Measurements from ENCODE around the gene MRTFA. TPM values are rescaled to one million over a fixed set of nuclear protein-coding genes. Genes with fewer than 3 reads are reported as not detected.

Gene MRTFA
- total RNA-seq, 1 donor from 2014 or later = 32.6 TPM

DNA sequence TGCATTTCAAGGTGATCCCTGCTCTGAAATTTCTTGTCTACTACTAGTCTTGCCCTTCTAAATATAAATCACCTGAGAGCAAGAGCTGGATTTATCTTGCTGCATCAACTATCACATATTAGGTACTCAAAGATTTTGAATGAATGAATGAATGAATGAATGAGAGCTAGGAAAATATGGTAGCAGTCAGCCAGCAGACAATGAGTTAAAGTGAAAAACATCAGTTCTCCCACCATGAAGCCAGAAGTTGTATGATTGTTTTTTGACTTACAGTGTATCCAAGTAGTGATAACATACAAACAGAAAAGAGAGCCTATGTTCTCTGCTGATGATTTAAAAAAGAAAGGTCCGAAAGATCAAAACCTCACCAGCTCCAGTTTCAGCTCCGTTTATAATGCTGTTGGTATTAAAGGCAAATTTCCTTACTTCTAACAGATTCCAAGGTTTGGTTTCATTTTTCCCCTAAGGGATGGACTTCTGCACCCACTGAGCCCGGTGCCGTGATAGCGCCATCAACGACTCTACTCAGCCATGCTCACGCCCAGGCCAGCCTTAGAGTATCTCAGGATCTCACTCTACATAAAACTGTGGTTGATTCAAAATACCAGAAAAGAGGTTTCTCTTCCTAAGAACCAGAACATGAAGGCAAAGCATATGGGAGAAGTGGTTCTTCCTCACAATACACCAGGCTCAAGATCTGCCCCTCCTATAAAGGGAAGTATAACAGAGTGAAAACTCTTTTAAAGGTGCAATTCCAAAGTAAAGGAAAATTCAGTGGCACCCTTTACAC lies 174.1 kb downstream of the MRTFA start:
- DNase-seq = no peak

DNA sequence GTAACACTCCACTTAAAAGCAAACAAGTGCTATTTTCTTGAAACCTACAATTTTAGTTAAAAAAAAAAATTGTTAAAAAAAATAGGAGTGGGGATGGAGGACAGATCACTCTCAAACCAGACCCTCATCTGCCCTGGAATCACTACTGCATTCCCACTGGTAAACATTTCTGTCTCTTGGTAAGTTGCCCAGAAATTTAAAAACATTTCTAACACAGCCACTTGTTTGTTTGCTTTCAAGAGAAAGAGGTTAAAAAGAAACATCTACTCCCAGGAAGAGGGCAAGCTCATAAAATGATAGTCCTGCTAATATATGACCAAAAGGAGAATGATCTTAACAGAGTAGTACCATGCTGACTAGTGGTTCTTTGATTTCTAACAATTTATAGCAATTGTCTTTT lies 182.8 kb downstream of the MRTFA start:
- DNase-seq = no peak

DNA sequence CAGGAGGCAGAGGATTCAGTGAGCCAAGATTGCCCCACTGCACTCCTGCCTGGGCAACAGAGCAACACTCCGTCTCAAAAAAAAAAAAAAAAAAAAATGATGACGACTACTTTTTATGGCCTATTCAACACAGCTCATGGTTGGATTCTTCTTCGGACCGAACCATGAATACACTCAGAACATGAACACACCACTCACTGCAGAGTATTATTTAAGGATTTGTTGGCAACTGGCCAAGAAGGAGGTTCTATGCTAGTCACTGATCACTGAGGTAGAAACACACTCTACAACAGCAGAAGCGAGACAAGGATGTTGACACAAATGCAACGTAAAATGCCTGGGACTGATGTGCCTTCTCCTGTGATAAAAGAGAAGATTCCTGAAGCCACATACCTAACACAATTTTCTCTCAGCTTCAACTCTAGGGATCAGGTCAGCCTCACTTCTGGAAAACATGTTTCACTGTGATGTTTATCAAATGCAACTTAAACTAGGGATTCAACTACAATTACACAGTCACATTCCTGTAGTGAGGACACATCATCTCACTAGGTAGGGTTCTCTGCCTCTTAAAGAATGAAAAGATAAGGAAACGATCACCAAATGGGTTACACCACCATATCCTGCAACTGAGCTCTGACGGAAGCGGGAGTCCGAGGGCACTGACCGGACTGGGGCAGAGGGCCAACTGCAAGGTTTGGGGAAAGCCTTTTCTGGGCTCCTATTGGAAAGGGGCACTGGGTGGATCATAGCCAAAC lies 183.6 kb downstream of the MRTFA start:
- no peak for DNase-seq

DNA sequence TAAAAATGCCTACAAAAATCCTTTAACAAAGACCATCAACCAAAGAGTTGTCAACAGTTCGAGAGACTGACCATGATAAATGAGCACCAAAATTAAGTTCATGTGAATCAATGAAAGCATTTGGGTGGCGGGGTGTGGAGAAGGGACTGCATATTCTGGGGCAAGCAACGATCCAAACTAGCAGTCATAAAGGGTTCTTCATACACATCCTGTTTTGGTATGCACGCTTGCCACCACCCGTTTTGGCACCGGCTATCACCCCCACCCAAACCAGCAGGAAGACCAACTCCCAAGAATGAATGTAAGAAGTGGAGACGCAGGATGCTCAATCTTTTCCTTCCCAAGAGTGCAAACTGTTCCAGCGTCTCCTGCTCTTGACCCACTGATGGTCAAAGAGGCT lies 185.3 kb downstream of the MRTFA start:
- DNase-seq = no peak

DNA sequence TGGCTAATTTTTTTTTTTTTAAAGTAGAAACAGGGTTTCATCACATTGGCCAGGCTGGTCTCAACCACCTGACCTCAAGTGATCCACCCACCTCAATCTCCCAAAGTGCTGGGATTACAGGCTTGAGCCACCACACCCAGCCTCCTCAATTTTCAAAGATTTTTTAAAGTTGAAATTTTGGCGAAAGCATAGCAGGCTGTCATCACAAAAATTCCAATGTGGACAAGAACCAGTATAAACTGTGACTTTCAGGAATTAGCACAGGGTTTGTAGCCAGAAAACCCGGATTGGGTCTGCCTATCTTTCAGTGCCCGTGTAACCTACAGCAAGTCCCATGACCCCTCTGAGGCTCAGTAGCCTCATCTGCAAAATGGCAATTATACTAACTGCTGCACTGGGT lies 185.9 kb downstream of the MRTFA start:
- DNase-seq = no peak

DNA sequence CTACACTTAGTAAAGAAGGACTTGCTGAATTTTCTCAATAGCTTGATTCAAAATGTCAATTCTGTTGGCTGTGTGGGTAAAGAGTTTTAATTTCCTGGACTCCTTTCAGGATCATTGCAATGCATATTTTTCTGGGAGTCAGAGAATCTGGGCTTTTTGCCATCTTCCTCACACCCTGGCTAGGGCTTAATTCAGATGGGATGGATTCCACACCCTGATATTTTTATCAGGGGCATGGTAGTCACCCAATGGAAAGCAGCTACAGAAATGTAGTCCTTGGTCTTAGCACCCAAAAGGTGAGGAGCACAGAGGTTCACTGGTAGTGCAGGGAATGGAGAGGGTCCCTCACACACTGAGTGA lies 186.9 kb downstream of the MRTFA start:
- DNase-seq = peak; percentile 49

DNA sequence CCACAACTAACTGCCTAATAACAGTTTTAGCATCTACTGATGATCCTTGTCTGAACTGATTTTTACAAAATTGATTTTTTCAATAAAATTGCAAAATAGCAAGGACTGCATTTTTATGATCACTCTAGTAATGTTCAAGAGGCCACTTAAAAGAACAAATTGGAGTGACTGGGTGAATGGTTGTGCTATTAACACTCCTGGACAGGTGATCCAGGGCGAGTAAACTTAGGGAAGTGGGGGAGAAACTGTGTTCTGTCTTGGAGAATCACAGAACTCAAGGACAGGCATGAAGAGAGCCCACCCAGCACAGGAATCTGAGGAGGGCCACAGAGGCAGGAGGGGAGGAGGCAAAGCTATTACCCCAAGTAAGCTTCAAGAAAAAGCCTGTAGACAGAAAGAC lies 190.3 kb downstream of the MRTFA start:
- DNase-seq = no peak

DNA sequence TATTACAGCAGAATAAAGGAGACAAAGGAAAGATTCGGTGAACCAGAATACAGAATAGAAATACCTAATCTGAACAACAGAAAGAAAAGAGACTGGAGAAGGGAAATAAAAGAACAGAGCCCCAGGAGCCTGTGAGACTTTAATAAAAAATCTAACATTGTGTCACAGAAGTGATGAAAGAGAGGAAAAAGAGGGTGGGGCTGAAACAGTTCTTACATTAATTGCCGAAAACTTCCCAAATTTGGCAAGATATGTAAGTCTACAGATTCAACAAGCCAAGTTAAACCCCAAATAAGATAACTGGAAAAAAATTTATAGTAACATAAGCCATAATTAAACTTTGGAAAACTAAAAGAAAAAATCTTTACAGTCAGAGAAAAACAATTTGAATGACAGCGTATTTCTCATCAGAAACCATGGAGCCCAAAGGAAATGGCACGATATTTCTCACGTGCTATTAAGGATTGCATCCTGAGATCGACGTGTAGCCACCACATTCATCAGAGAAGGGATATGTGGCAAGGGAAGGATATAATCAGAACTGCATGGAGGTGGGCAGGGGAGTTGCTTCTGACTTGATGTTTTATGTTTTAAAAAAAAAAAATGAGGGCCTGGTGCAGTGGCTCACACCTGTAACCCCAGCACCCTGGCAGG lies 192.2 kb downstream of the MRTFA start:
- no peak for DNase-seq

DNA sequence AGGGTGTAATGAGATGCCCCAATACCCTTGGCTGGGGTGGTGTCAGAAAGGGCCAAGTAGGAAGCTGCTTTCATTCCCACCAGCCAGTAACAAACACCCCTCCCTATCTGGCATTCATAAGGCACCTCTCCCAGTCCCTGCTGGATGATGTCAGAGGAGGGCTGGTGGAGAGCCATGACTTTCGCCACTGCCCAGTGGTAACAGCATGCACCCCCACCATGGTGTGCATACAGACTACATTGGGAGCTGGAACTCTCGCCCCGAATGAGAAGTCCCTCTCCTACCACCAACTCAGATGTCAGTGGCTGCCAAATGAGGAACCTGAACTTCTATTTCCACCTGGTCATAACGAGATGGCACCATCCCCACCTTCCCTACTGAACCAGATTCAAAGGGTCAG lies 192.8 kb downstream of the MRTFA start:
- DNase-seq = no peak

DNA sequence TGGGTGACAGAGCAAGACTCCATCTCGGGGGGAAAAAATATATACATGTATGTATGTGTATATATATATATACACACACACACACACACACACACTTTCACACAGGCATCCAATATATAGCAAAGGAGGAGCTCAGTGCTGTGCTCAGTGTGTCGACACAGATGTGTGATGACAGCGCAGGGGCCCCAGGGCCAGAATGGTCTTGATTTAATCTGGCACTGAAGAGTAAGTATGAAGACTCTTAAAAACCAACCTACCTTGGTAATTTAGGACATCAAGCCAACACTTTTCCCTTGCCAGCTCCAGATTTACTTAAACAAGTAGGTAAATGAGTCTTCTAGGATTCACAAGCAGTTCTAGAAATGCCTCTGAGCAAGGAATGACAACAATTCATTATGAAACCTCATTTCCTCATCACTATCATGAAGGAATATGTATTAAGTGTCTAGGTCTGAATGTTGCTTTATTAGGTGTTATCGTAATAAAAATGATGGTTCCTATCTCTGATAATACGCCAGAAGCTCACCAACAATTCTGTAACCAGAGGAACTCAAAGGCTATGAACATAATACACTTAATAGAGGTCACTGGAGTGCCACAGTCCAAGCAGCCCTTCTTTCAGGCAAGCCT lies 194.6 kb downstream of the MRTFA start:
- DNase-seq = no peak

DNA sequence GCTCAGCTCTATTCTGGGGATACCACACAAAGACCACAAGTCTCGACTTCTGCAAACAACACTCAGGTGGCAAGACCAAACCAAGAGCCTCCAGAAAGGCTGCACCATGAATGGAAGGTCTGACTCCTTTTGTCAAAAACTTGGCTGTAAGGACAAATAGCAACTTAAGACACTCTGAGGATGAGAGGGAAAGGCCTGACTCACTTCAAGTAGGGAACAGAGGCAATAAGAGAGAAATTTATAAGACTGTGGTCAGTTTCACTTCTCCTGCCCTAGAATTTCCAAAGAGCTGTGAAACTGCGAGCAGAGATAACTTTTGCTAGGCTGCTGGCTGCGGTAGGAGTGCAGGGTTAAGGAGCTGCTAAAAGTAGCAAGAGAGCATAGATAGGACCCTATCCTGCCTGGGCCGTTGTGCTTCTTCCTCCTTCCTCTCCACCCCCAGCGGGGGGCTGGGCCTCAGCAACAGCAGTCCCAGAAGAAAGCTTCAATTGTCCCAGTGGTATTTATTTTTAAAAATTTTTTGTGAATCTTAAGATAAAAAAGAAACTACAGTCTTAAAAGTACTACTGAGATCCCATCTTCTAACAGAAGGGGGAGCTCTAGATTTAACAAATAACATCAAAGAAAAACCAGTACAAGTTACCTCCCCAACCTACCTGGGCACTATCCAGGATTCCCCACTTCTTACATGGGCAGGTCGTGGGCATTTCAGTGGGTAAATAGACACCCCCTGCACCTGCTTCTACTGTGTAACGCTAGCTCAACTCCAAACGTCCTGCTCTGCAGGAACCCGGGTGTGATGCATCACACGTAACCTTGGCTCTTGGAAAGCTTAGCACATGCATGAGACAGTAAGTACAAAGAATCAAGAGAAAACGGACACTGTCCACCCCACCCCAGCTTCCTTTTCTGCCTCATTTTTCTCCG lies 199.8 kb downstream of the MRTFA start:
- DNase-seq = peak; percentile 13

DNA sequence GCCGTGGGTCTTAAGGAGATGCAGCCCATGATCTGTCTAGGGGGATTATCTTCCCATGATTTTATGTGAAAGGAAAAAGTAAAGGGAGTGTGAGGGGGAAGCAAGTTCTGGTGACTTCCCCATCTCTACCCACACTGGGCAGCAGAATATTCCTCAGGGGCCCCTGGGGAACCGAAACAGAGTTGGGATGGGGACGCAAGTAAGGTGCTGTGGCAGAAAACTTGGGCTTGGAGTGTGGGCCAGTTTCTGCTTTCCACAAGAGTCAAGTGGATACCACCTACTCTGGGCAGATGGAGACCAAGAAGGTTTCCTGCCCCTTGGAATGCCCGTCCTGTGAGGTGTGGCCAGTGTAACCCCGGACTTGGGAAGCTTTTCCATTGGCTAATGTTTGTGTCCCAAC lies 201.8 kb downstream of the MRTFA start:
- DNase-seq = no peak

DNA sequence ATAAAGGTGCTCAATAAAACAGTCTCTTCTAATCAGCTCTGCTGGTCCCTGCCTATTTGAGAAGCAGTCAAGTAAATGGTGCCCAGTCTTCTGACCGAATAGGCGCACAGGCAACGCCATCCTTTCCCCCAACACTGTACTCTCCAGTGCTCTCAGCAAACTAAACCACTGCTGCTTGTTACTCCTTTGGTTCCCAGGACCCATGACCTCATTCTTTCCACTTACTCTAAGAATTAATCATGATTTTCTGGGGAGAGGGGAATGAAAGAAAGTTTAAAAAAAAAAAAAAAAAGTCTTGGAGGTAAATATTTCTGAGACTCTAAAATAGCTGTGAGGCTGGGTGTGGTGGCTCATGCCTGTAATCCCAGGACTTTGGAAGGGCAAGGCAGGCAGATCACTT lies 202.4 kb downstream of the MRTFA start:
- DNase-seq = no peak

DNA sequence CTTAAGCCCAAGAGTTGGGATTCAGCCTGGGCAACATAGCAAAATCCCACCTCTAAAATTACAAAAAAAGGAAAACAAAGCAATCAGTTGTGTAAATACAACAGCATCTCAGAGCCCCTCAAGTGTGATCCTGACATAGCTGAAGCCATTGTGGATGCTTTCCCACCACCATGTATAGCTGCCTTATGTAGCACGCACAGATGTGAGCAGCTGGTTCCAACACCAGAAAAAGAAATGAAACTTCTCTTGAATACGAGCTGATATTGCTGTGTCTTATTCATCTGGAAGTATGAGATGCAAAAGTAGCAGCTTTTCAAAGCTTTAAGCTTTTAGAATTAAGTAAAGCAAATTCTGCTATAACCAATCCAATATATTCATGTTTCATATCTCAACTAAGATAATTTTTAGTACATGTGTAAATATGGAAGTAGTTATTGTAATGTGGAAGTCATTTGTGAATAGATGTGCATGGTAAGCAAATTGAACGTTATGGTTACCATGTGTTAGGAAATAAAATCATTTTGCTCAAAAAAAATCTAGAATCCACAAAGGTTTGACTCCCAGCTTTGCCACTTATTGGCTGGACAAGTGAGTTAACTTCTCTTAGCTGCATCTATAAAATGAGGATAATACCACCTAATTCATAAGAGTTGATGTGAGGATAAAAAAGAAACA lies 203.0 kb downstream of the MRTFA start:
- DNase-seq = peak; percentile 67

DNA sequence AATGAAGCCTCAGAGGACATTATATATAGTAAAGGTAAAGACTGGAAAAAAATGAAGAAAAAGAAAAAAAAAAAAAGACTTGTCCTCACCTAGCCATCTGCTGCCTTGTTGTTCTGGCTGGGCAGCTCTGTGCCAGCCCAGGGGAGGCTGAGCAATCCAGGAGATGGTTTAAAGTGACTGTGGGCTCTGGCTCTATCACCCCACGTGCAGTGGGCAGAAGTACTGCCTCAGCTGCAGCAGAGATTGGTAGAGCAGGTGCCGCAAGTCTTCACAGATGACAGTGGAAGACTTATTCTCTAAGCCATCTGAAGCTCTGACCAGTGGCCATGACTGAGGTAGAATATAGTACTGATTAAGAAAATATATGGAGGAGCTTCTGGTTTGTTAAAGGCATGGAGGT lies 203.9 kb downstream of the MRTFA start:
- no peak for DNase-seq

DNA sequence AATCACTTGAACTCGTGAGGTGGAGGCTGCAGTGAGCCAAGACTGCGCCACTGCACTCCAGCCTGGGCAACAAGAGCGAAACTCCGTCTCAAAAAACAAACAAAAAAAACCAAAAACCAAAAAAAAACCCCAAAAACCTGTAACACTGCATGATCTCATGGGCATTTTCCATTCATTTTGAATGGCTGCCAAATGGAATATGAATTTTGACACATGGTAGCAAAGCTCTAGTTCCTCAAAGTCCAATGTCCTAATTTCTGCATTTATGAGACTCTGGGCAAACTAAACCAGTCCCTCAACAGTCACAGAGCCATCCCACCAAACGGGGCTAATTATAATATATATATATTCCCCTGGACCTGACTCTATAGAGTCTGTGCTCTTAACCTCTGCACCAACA lies 204.4 kb downstream of the MRTFA start:
- DNase-seq = no peak

DNA sequence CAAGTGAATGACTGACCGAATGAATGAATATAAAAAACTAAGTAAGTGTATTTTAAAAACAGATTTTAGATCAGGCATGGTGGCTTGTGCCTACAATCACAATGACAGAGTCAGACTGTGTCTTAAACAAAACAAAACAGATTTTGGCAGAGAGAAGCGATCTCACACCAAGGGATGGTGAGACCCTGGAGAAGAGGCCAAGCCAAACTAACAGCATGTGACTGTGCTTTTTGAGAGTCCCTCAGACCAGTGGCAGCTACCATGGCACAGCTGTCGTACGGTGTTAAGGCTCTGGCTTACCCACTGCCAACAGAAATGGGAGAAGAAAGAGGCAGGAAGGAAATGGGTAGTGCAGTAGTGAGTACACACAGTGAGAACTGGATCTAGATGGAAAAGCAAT lies 205.5 kb downstream of the MRTFA start:
- no peak for DNase-seq

DNA sequence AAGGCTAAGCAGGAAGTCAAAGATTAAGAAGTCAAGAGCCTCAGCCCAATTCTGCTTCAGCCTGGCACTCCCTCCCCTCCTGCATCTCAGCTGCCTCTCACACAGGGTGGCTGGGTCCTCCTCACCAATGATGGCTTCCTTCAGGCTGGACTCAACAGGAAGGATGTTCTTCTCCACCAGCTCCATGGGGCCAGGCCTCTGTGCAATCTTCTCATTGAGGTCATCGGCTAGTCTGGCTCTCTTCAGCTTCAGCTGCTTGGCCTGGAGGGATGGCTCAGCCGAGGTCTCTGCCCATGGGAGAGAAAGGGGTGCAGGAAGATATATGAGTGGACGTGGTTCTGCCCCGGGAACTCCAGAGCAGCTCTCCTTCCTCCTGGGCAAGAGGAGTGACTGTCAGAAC lies 207.0 kb downstream of the MRTFA start:
- DNase-seq = no peak

DNA sequence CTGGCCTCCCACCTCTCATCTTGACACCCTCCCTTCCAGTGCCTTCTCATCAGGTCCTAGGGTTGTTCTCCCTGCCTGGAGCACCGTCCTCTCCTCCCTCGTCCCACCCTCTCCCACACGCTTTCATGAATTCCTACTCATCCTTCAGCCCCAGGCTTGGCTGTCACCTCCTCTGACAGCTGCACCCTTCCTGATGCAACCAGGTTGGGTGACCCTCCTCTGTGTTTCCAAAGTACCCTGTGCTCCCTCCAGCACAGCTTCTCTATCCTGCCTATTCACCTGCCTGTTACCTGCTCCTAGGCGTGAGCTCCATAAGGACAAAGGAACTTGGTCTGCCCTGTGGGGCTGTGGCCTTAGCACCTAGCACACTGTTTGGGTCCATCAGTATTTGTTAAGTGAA lies 207.7 kb downstream of the MRTFA start:
- DNase-seq = no peak

DNA sequence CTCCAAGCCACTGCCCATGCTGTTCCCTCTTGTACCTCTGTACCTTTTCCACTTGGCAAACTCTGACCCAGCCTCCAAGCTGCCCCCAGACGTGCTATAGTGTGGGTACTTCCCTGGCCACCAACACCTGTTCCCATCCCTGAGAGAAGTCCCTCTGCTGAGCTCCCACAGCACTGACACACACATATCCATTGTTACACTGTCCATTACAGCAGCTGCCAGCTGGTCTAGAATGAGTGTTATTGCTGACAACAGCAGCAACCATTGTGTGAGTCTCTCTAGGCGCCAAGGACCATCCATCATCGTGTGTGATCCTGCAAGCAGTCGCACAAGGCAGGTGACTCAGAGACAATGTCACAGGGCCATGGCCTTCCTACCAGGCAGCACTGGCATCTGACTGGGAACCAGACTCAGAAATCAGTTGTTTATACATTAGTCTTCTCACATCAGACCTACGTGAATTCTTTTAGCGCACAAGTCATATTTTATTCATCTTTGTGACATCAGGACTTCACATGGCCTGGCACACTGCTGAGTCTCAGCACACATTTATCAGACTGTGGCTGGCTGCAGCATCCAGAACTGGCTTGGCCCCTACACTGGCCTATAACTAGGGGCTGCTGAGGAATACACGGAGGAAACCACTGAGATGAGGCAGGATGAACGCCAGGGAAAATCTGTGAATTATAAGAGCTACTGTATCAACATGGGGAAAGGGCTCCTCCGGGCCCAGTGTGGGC lies 209.8 kb downstream of the MRTFA start:
- DNase-seq = peak; percentile 3

DNA sequence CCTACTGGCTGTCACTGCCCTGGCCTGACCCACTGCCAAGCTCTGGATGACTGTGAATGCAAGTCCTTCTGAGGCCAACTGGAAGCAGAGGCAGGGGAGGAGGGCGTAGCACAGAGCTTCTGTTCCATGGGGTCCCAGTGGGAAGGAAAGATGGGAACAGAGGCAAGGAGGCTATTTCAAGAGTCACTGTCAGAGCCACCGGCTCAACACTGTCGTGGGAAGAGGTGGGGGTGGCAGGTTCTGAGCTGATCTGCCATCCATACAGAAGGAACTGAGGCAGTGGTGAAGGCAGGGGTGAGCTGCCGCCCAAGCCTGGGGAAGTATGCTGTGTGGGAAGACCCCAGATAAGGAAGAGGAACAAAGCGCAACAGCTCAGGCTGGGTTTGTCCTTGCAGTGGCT lies 211.4 kb downstream of the MRTFA start:
- DNase-seq = no peak

Measured in skin of body (tissue), 2 donors.